Adrenal gland (tissue), 12 donors: ENCODE measurements around the gene NAA50. TPM values are rescaled to one million over a fixed set of nuclear protein-coding genes. Genes with fewer than 3 reads are reported as not detected.

Experiments
- DNase-seq, 7 donors: peaks; one replicate each; pipeline ENCODE4 v3.0.0-alpha.2; 2019 to 2020
- H3K27ac ChIP-seq, 5 donors: fragments of 200-600 bp; sonication (generic) in 4 of 5; 1 replicate in 3 of 5; 2 replicates in 2 of 5; pipeline versions ENCODE4 v1.5.1 to v1.8.0; 2016 to 2020; ENCODE audit warnings: mild to moderate bottlenecking in 1 of 5
- H3K27me3 ChIP-seq: fragments of 200-600 bp; 2 replicates; pipeline ENCODE4 v1.8.0; 2021
- H3K36me3 ChIP-seq, 2 donors: fragments of 200-600 bp; replicated peaks in 1 of 2; 1 replicate in 1 of 2; 2 replicates in 1 of 2; pipeline versions ENCODE4 v1.5.1 to v1.8.0; 2018 to 2022
- H3K4me1 ChIP-seq, 2 donors: fragments of 200-600 bp; replicated peaks in 1 of 2; 1 replicate in 1 of 2; 2 replicates in 1 of 2; pipeline versions ENCODE4 v1.5.1 to v1.8.0; 2018 to 2021
- H3K4me3 ChIP-seq, 4 donors: fragments of 200-600 bp; sonication (generic) in 3 of 4; one replicate each; pipeline ENCODE4 v1.5.1; 2016 to 2018
- H3K9me3 ChIP-seq, 3 donors: fragments of 200-600 bp; sonication (generic) in 1 of 3; replicated peaks in 1 of 3; 1 replicate in 2 of 3; 2 replicates in 1 of 3; pipeline versions ENCODE4 v1.5.1 to v1.8.0; 2016 to 2021
- POLR2A ChIP-seq, 2 donors: fragments of 450-650 bp; IDR thresholded peaks; one replicate each; pipeline ENCODE4 v1.6.1; 2017; ENCODE audit warnings: antibody characterized with exemption in 2 of 2, mild to moderate bottlenecking in 2 of 2, moderate library complexity in 1 of 2
- WGBS, 4 donors: extraction: QIAGEN DNeasy Blood & Tissue Kit in 2 of 4; methylation state at CpG; one replicate each; pipeline versions ENCODE4 v1.1.5 to v1.1.7; 2013 to 2017; 5-methylcytosine and 5-hydroxymethylcytosine counted together
- intact Hi-C, 2 donors: fragments of 100-400 bp; cut with DNase I; formaldehyde crosslinking; loops; one replicate each; pipeline versions ENCODE4 v1.14.1 to v1.15.0; 2022 to 2023
- polyA plus RNA-seq, 3 donors: library from polyadenylated mRNA; stranded (reverse); fragments of 200-250 nt in 2 of 3; fragments of 350-450 nt in 1 of 3; fragmentation: Illumina TruSeq in 1 of 3; extraction: RNeasy Lipid Tissue Mini Kit (QIAGEN cat#74804) in 1 of 3; gene quantifications; one replicate each; pipeline ENCODE4 v1.2.3, GENCODE V29; 2013 to 2014
- total RNA-seq, 9 donors: library from RNA; depleted of rRNA in 4 of 9; stranded (reverse); fragments of >200 nt in 4 of 9; fragments of 120-200 nt in 1 of 9; fragmentation: NEBNext Ultra II Directional in 1 of 9; extraction: Animal tissue kit (Norgen Biotek cat#: 25700) in 1 of 9; gene quantifications; one replicate each; pipeline versions ENCODE4 v1.1.0 to v1.2.4, GENCODE V29; 2013 to 2023
- TF ChIP-seq, protein P1 (sequence below), 6 experiments: fragments of 450-650 bp in 4 of 6; fragments of 200-600 bp in 2 of 6; sonication (generic) in 1 of 6; IDR thresholded peaks; 1 replicate in 5 of 6; 2 replicates in 1 of 6; pipeline versions ENCODE4 v1.5.1 to v1.8.0; 2016 to 2021; ENCODE audit warnings: antibody characterized with exemption in 6 of 6, mild to moderate bottlenecking in 2 of 6, moderate library complexity in 1 of 6
- donor health status: healthy with polysubstance abuse.
- donor health status: Bipolar disorder and iron deficiency.
- donor health status: DM: yes; HTN: yes; CAD: no.
- donor health status: DM: no; HTN: no; CAD: no.
- donor health status: DM: no; HTN: no; CAD: no.
- donor health status: DM: yes; HTN: yes; CAD: no.

NAA50 gene
- total and polyA plus RNA-seq, 12 donors: 17.2 to 233 (median 114) TPM

DNA sequence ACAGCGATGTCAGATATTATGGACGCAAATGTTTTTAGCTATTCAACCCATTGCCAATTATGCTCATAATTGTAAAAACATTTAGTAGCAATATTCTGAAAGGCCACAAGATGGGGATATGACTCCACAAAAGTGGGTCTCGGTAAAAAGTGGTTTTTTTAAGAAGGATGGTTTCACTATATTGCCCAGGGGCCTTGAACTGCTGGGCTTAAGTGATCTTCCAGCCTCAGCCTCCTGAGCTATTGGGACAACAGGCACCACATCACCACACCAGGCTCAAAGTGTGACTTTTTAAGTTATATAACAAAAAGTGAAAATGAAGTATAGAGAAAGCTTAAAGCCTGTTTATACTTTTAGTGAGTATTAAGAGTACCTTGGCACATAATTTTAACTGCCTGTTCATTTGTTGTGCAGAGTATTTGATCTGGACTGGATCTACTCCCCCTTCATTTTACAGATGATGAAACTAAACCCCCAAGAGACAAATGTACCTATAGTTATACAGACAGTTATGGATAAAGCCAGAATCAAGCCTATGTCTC, 9.4 kb downstream of the NAA50 start:
- WGBS, 4 donors: 7 to 11% (median 8%) methylated on average over 3 of the region's 3 CpGs
- TF ChIP-seq POLR2A (IDR thresholded peaks at IDR 0.05): no peak
- TF ChIP-seq, protein P1, sequence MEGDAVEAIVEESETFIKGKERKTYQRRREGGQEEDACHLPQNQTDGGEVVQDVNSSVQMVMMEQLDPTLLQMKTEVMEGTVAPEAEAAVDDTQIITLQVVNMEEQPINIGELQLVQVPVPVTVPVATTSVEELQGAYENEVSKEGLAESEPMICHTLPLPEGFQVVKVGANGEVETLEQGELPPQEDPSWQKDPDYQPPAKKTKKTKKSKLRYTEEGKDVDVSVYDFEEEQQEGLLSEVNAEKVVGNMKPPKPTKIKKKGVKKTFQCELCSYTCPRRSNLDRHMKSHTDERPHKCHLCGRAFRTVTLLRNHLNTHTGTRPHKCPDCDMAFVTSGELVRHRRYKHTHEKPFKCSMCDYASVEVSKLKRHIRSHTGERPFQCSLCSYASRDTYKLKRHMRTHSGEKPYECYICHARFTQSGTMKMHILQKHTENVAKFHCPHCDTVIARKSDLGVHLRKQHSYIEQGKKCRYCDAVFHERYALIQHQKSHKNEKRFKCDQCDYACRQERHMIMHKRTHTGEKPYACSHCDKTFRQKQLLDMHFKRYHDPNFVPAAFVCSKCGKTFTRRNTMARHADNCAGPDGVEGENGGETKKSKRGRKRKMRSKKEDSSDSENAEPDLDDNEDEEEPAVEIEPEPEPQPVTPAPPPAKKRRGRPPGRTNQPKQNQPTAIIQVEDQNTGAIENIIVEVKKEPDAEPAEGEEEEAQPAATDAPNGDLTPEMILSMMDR (IDR thresholded peaks at IDR 0.05): peak; percentile 48 to 84 (median 78)
- no peaks in the 10 kb centered on the region for H3K9me3 ChIP-seq
- H3K4me1 ChIP-seq: peaks cover 0 to 55% of the 10 kb centered on the region in 2 donors
- no peaks in the 10 kb centered on the region for H3K36me3 ChIP-seq
- no peaks in the 10 kb centered on the region for H3K27me3 ChIP-seq
- peak; percentile 34 to 66 (median 41) for DNase-seq
- no peak overlapping the region for H3K4me3 ChIP-seq
- H3K27ac ChIP-seq: peak overlapping the region in 3 of 5 donors; percentile 35 to 72 (median 62)
- intact Hi-C loops: loop anchor here in 1 of 2 donors (10.0 kb wide), 1 partner anchor 98 kb away; the partner anchor contains the start of gene GRAMD1C

DNA sequence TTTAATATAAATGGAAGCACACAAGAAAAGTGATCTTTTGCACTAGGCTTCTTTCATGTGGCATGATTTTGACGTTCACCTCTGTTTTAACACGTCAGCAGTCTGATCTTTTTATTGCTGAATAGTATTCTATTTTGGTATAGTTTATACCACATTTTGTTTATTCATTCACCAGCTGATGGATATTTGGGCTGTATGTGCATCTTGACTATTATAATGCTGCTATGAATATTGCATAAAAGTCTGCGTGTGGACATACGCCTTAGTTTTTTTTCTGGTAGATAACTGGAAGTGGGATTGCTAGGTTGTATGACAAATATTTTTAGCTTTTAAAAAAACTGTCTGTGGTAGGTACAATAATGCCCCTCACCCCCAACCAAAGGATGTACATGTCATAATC, 14.4 kb downstream of the NAA50 start:
- 87 to 89% (median 88%) methylated on average over 4 of the region's 4 CpGs for WGBS, 4 donors
- intact Hi-C loops: loop anchor here in 1 of 2 donors (10.0 kb wide), 1 partner anchor 103 kb away; the partner anchor contains the start of gene GRAMD1C
- H3K27ac ChIP-seq: no peak overlapping the region
- H3K4me1 ChIP-seq: peaks cover 0 to 6% of the 10 kb centered on the region in 2 donors
- no peaks in the 10 kb centered on the region for H3K36me3 ChIP-seq
- no peak overlapping the region for H3K4me3 ChIP-seq
- DNase-seq: no peak
- TF ChIP-seq, protein P1 (IDR thresholded peaks at IDR 0.05): no peak
- TF ChIP-seq POLR2A (IDR thresholded peaks at IDR 0.05): no peak
- H3K27me3 ChIP-seq: no peaks in the 10 kb centered on the region
- H3K9me3 ChIP-seq: no peaks in the 10 kb centered on the region

DNA sequence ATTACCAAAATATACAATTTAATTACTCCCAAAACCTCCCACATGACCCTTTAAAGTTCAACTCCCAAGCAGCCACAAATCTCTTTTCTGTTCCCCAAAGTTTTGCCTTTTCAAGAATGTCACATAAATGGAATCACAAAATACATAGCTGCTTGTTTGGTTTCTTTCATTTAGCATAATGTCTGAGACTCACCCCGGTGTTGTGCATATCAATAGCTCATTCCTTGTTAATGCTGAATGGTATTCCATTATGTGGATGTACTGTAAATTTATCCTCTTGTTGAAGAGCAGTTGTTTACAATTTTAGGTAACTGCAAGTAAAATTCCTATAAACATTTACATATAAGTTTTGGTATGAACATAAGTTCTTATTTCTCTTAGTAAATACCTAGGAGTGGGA, 15.5 kb downstream of the NAA50 start:
- Histone ChIP-seq H3K27ac (no peak overlapping the region), H3K4me3 (no peak overlapping the region), H3K27me3 (no peaks in the 10 kb centered on the region), H3K4me1 (no peaks in the 10 kb centered on the region), H3K9me3 (no peaks in the 10 kb centered on the region), H3K36me3 (no peaks in the 10 kb centered on the region)
- DNase-seq: no peak
- WGBS, 4 donors: 91 to 100% (median 93%) methylated on average over 1 of the region's 1 CpG
- intact Hi-C loops: loop anchor here in 1 of 2 donors (10.0 kb wide), 1 partner anchor 104 kb away; the partner anchor contains the start of gene GRAMD1C
- TF ChIP-seq POLR2A (IDR thresholded peaks at IDR 0.05): no peak

DNA sequence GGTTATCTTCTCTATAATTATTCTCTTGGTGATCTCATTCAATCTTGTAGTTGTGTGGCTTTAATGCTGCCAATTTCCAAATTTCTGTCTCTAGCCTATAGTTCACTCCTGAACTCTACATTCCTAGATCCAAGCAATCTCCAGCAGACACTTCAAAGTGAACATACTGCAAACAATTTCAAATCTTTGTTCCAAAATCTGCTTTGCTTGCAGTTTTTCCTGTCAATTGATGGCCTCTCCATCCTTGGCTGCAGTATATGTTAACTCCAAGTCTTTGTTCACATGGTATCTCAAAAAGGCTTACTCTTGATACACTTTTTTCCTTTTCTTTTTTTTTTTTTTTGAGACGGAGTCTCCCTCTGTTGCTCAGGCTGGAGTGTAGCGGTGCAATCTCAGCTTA, 17.4 kb downstream of the NAA50 start:
- Histone ChIP-seq H3K9me3 (no peaks in the 10 kb centered on the region), H3K4me3 (no peak overlapping the region), H3K36me3 (no peaks in the 10 kb centered on the region), H3K27me3 (no peaks in the 10 kb centered on the region), H3K4me1 (no peaks in the 10 kb centered on the region), H3K27ac (no peak overlapping the region)
- intact Hi-C loops: no loop called here
- TF ChIP-seq, protein P1 (IDR thresholded peaks at IDR 0.05): no peak
- no peak for TF ChIP-seq POLR2A (IDR thresholded peaks at IDR 0.05)
- WGBS, 4 donors: 93 to 100% (median 97%) methylated on average over 2 of the region's 2 CpGs
- DNase-seq: no peak

DNA sequence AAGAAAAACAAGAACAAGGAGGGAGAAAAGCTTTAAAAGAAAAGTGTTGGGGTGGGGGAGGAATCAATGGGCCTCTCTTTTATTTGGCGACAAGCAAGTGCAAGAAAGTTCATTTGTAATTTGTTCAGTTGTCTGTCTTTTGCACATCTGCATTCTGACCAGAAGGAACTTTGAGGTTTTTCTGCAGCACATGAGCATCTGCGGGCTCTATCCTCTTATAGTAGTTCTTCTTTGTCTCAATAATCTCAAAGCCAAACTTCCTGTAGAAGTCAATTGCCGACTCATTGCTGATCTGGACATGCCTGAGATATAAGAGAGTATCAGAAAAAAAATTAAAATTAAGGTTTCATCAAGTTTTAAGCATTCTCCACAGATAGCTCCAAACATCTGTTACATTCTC, 24.4 kb downstream of the NAA50 start:
- Histone ChIP-seq H3K27me3 (no peaks in the 10 kb centered on the region), H3K4me1 (peaks cover 0 to 21% of the 10 kb centered on the region in 2 donors), H3K36me3 (peaks cover 0 to 22% of the 10 kb centered on the region in 2 donors), H3K9me3 (no peaks in the 10 kb centered on the region), H3K27ac (no peak overlapping the region), H3K4me3 (no peak overlapping the region)
- TF ChIP-seq, protein P1 (IDR thresholded peaks at IDR 0.05): no peak
- intact Hi-C loops: no loop called here
- 81 to 86% (median 82%) methylated on average over 3 of the region's 3 CpGs for WGBS, 4 donors
- DNase-seq: no peak
